ENCODE results near the gene TMEM203. TPM values are rescaled to one million over a fixed set of nuclear protein-coding genes. Genes with fewer than 3 reads are reported as not detected.

TMEM203 gene
- total RNA-seq, 2 donors from 2014 or later = 35.3 to 47.8 TPM

DNA sequence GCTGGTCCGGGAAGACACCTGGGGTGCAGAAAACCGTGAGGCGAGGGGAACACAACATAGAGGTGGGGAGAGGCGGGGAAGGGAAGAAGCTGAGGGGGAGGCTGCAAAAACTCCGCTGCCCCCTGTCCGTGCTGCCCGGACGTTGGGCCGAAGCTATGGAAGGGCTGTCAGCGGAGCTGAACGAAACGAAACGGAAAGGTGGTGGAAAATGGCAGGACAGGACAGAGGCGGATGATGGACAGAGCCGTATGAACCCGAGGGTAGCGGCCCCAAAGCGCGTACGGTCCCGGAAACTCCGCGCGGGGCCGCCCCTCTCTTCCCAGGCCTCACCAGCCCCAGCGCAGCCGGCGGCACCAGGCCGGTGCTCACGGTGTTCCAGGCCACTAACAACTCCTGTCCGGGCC is 17.4 kb downstream of the TMEM203 start:
- under 1% methylated on average over 31 of the region's 31 CpGs for WGBS
- intact Hi-C loops (cut with DNase I) = no loop called here
- Histone ChIP-seq H3K27me3 (replicated peaks; ENCODE audit: insufficient read depth) (no peaks in the 10 kb centered on the region), H3K27ac (peak overlapping the region; percentile 77 to 94), H3K9me3 (no peaks in the 10 kb centered on the region), H3K4me1 (replicated peaks) (peaks cover 27% of the 10 kb centered on the region), H3K4me3 (peak overlapping the region; percentile 73 to 97), H3K36me3 (peaks cover 7 to 9% of the 10 kb centered on the region in 2 donors)
- TF ChIP-seq, protein P1, sequence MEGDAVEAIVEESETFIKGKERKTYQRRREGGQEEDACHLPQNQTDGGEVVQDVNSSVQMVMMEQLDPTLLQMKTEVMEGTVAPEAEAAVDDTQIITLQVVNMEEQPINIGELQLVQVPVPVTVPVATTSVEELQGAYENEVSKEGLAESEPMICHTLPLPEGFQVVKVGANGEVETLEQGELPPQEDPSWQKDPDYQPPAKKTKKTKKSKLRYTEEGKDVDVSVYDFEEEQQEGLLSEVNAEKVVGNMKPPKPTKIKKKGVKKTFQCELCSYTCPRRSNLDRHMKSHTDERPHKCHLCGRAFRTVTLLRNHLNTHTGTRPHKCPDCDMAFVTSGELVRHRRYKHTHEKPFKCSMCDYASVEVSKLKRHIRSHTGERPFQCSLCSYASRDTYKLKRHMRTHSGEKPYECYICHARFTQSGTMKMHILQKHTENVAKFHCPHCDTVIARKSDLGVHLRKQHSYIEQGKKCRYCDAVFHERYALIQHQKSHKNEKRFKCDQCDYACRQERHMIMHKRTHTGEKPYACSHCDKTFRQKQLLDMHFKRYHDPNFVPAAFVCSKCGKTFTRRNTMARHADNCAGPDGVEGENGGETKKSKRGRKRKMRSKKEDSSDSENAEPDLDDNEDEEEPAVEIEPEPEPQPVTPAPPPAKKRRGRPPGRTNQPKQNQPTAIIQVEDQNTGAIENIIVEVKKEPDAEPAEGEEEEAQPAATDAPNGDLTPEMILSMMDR (IDR thresholded peaks at IDR 0.05) = no peak
- TF ChIP-seq POLR2AphosphoS5 (IDR thresholded peaks at IDR 0.05) = no peak
- DNase-seq (ENCODE audit: low spot score) = no peak

DNA sequence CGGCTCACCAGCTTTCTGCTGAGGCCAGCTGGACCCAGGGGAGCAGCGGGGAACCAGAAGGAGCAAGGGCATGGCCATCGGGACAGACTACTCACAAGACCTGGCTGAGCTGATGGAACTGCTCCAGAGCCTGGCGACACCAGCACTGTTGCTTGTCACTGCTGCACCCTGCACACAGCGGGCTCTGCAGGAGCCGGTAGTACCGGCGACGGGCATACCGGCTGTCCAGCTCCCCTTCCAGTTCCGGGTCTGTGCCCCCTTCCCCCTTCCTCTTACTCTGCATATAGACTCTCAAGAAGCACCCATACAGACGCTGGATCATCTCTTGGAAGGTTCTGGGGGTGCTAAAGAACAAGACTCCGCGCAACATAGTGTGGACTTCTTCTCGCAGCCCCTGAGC is 18.1 kb downstream of the TMEM203 start:
- Histone ChIP-seq H3K27me3 (replicated peaks; ENCODE audit: insufficient read depth) (no peaks in the 10 kb centered on the region), H3K4me1 (replicated peaks) (peaks cover 27% of the 10 kb centered on the region), H3K36me3 (peaks cover 10 to 16% of the 10 kb centered on the region in 2 donors), H3K4me3 (peak overlapping the region; percentile 73 to 97), H3K27ac (no peak overlapping the region), H3K9me3 (no peaks in the 10 kb centered on the region)
- WGBS = 80% methylated on average over 13 of the region's 15 CpGs
- no peak for DNase-seq (ENCODE audit: low spot score)
- no peak for TF ChIP-seq POLR2AphosphoS5 (IDR thresholded peaks at IDR 0.05)
- TF ChIP-seq, protein P1 (IDR thresholded peaks at IDR 0.05) = no peak
- no peak for TF ChIP-seq POLR2A (IDR thresholded peaks at IDR 0.05)
- intact Hi-C loops (cut with DNase I) = no loop called here

DNA sequence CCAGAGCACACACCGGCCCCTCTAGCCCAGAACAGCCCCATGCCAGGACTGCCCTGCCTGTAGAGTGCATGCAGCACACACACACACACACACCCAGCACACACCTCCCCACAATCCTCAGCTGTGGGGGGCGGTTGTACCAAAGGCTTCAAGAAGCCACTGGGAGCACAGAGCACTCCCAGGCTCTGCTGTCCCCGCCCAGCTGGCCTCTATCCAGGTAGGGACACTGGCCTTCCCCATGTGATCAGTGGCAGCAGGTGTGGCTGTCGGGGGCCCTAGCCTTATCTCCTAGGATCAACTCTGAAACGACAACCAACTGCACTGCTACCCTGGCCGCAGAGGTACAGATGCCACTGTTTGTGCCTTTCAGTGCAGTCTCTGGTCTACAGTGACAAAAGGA is 19.1 kb downstream of the TMEM203 start:
- no peak overlapping the region for H3K27ac ChIP-seq
- H3K36me3 ChIP-seq = peaks cover 10 to 22% of the 10 kb centered on the region in 2 donors
- DNase-seq (ENCODE audit: low spot score) = no peak
- TF ChIP-seq POLR2A (IDR thresholded peaks at IDR 0.05) (no peak), POLR2AphosphoS5 (IDR thresholded peaks at IDR 0.05) (no peak)
- TF ChIP-seq, protein P1 (IDR thresholded peaks at IDR 0.05) = no peak
- intact Hi-C loops (cut with DNase I) = no loop called here
- WGBS = 76% methylated on average over 5 of the region's 6 CpGs
- H3K4me1 ChIP-seq (replicated peaks) = peaks cover 27% of the 10 kb centered on the region
- no peaks in the 10 kb centered on the region for H3K9me3 ChIP-seq
- no peak overlapping the region for H3K4me3 ChIP-seq
- H3K27me3 ChIP-seq (replicated peaks; ENCODE audit: insufficient read depth) = no peaks in the 10 kb centered on the region

DNA sequence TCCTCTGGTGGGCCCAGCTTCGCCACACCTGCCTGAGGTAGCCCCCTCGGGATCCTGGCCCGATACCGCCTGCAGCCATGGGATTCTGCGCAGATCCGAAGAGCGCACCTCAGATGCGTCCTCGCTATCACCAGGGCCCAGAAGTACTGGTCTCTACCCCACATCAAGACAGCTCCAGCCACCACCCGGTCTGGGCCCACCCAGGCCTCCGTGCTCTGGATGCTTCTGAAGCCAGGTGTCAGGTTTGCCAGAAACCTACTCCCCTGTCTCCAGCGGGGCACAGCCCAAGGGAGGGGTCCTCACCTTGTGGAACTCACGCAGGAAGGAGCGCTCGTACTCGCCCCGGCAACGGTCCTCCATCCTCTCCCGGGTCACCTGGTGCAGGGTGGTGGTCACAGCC is 19.5 kb downstream of the TMEM203 start:
- Histone ChIP-seq H3K36me3 (peaks cover 14 to 25% of the 10 kb centered on the region in 2 donors), H3K27ac (no peak overlapping the region), H3K4me1 (replicated peaks) (peaks cover 27% of the 10 kb centered on the region), H3K27me3 (replicated peaks; ENCODE audit: insufficient read depth) (no peaks in the 10 kb centered on the region), H3K4me3 (no peak overlapping the region), H3K9me3 (no peaks in the 10 kb centered on the region)
- no peak for DNase-seq (ENCODE audit: low spot score)
- intact Hi-C loops (cut with DNase I) = no loop called here
- TF ChIP-seq, protein P1 (IDR thresholded peaks at IDR 0.05) = no peak
- no peak for TF ChIP-seq POLR2A (IDR thresholded peaks at IDR 0.05)
- TF ChIP-seq POLR2AphosphoS5 (IDR thresholded peaks at IDR 0.05) = no peak
- WGBS = 92% methylated on average over 18 of the region's 19 CpGs

DNA sequence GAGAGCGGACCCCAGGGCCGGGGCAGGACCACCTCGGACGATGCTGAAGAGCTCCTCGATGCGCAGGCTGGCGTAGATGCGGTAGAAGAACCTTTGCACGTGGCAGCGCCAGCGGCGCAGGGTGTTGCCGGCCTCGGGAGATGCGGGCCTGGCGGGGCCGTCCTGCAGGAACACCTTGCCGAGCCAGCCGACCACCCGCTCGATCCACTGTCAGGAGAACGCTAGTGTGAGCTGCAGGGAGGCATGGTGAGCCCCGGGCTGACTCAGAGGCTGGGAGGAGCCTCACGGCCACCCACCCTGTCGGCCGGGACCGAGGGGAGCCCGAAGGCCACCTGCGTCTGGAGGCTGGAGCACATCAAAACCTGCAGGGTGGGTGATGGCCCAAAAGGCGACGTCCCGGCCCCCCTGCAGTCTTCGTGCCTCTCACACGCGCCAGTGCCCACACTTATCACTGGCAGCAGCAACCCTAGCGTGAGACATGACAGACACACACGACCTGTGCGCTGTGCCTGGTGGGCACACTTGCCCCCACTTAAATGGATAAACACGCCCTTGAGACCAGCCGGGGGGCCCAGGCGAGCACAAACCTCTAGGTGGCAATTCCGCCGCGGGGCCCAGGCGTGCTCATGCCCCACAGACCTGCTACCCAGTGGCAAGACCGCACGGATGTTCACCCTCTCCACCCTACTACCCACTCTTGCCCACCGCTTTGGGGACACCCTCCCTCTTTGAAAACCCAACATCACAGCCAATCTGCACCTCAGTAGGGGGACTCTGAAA is 20.4 kb downstream of the TMEM203 start:
- peaks cover 19 to 33% of the 10 kb centered on the region in 2 donors for H3K36me3 ChIP-seq
- H3K4me1 ChIP-seq (replicated peaks) = peaks cover 25% of the 10 kb centered on the region
- DNase-seq (ENCODE audit: low spot score) = no peak
- no peak overlapping the region for H3K4me3 ChIP-seq
- TF ChIP-seq, protein P1 (IDR thresholded peaks at IDR 0.05) = no peak
- TF ChIP-seq POLR2A (IDR thresholded peaks at IDR 0.05) = no peak
- TF ChIP-seq POLR2AphosphoS5 (IDR thresholded peaks at IDR 0.05) = no peak
- no peaks in the 10 kb centered on the region for H3K27me3 ChIP-seq (replicated peaks; ENCODE audit: insufficient read depth)
- no peaks in the 10 kb centered on the region for H3K9me3 ChIP-seq
- WGBS = 93% methylated on average over 48 of the region's 48 CpGs
- no peak overlapping the region for H3K27ac ChIP-seq
- intact Hi-C loops (cut with DNase I) = no loop called here
